H1 (cell line): Measurements from ENCODE around the gene LRRC19. TPM values are rescaled to one million over a fixed set of nuclear protein-coding genes. Genes with fewer than 3 reads are reported as not detected.

Experiments used
- CTCF ChIA-PET: fragments of 300-600 bp; sonication (Branson Sonifier 250); formaldehyde crosslinking; loops from one replicate; lab custom pipeline; 2021; ENCODE audit not compliant: partially characterized antibody; lab: Charles Lee
- POLR2A ChIA-PET: fragments of 300-600 bp; sonication (Branson Sonifier 250); formaldehyde crosslinking; loops from one replicate; lab custom pipeline; 2021; ENCODE audit warnings: inconsistent platforms; ENCODE audit not compliant: partially characterized antibody; lab: Charles Lee
- DNase-seq, 2 experiments: peaks; one replicate each; pipeline versions ENCODE4 v3.0.0 to v3.0.0-alpha.2; 2010 to 2022; ENCODE audit warnings: low spot score in 2 of 2, low read depth in 1 of 2, mixed read lengths in 1 of 2
- FAIRE-seq: peaks from 2 replicates; lab custom pipeline; 2011; peaks lifted over from hg19 to GRCh38; lab: Jason Lieb, UNC
- H2AFZ ChIP-seq: 2 replicates; pipeline ENCODE4 v1.8.1; 2012; ENCODE audit warnings: low read length, inconsistent platforms
- H2AK5ac ChIP-seq: 2 replicates; pipeline ENCODE4 v1.6.1; 2013; ENCODE audit warnings: low read depth, low read length
- H2BK120ac ChIP-seq: replicated peaks from 2 replicates; pipeline ENCODE3; 2013; ENCODE audit warnings: low read depth, low read length, inconsistent platforms
- H2BK12ac ChIP-seq: 2 replicates; pipeline ENCODE4 v1.6.1; 2013; ENCODE audit warnings: low read depth, low read length
- H2BK15ac ChIP-seq: 2 replicates; pipeline ENCODE4 v1.6.1; 2013; ENCODE audit warnings: low read length
- H2BK20ac ChIP-seq: 2 replicates; pipeline ENCODE4 v1.6.1; 2013; ENCODE audit warnings: low read length
- H2BK5ac ChIP-seq: 2 replicates; pipeline ENCODE4 v1.6.1; 2013; ENCODE audit warnings: low read depth, low read length
- H3K14ac ChIP-seq: 2 replicates; pipeline ENCODE4 v1.6.1; 2013; ENCODE audit warnings: inconsistent platforms; ENCODE audit not compliant: insufficient read length
- H3K18ac ChIP-seq: 2 replicates; pipeline ENCODE4 v1.6.1; 2013; ENCODE audit warnings: low read length; ENCODE audit errors: extremely low read depth
- H3K23ac ChIP-seq: 2 replicates; pipeline ENCODE4 v1.6.1; 2013; ENCODE audit warnings: inconsistent platforms; ENCODE audit not compliant: insufficient read length
- H3K23me2 ChIP-seq: 2 replicates; pipeline ENCODE4 v1.6.1; 2013; ENCODE audit warnings: low read depth, low read length
- H3K27ac ChIP-seq: 2 replicates; pipeline ENCODE4 v1.6.1; 2011; ENCODE audit warnings: low read depth, low read length, inconsistent platforms
- H3K27me3 ChIP-seq, 4 experiments: replicated peaks in 1 of 4; 1 replicate in 1 of 4; 2 replicates in 3 of 4; pipeline versions ENCODE4 v1.6.1 to v1.8.1; 2011 to 2013; ENCODE audit warnings: low read length in 3 of 4, mild to moderate bottlenecking in 3 of 4, inconsistent platforms in 2 of 4, mixed read lengths in 2 of 4, moderate library complexity in 1 of 4; ENCODE audit not compliant: control insufficient read depth in 3 of 4, insufficient read depth in 3 of 4; ENCODE audit errors: extremely low read depth in 1 of 4
- H3K36me3 ChIP-seq, 4 experiments: 2 replicates each; pipeline versions ENCODE4 v1.6.1 to v1.8.1; 2011 to 2013; ENCODE audit warnings: mild to moderate bottlenecking in 4 of 4, low read length in 3 of 4, moderate library complexity in 2 of 4, control low read depth in 1 of 4, inconsistent platforms in 1 of 4; ENCODE audit not compliant: insufficient read depth in 4 of 4, control insufficient read depth in 2 of 4
- H3K4ac ChIP-seq: replicated peaks from 2 replicates; pipeline ENCODE3; 2013; ENCODE audit warnings: low read length, low read depth, mixed read lengths, inconsistent platforms; ENCODE audit not compliant: insufficient read length
- H3K4me1 ChIP-seq, 4 experiments: replicated peaks in 1 of 4; 1 replicate in 1 of 4; 2 replicates in 3 of 4; pipeline versions ENCODE4 v1.6.1 to v1.8.1; 2011 to 2013; ENCODE audit warnings: low read length in 3 of 4, inconsistent platforms in 2 of 4, mixed read lengths in 1 of 4; ENCODE audit not compliant: insufficient read depth in 4 of 4, control insufficient read depth in 3 of 4
- H3K4me2 ChIP-seq, 2 experiments: 2 replicates each; pipeline versions ENCODE4 v1.6.1 to v1.8.1; 2011 to 2013; ENCODE audit warnings: low read depth in 2 of 2, low read length in 2 of 2, control low read depth in 1 of 2, inconsistent platforms in 1 of 2, mild to moderate bottlenecking in 1 of 2; ENCODE audit not compliant: insufficient read depth in 1 of 2
- H3K4me3 ChIP-seq, 4 experiments: fragments of 200-600, 300-600 bp in 1 of 4; sonication (generic), shearing (Covaris generic), sonication (Bioruptor Twin) in 1 of 4; 2 replicates each; pipeline versions ENCODE4 v1.5.1 to v1.8.1; 2011 to 2016; ENCODE audit warnings: low read length in 4 of 4, low read depth in 3 of 4, control low read depth in 2 of 4, inconsistent platforms in 2 of 4, mild to moderate bottlenecking in 2 of 4, mixed read lengths in 1 of 4, moderate library complexity in 1 of 4; ENCODE audit not compliant: insufficient read depth in 2 of 4; ENCODE audit errors: extremely low read depth in 1 of 4
- H3K56ac ChIP-seq: replicated peaks from 2 replicates; pipeline ENCODE3; 2013; ENCODE audit warnings: low read depth, mild to moderate bottlenecking, mixed read lengths, low read length, inconsistent platforms; ENCODE audit not compliant: insufficient read length
- H3K79me1 ChIP-seq: 2 replicates; pipeline ENCODE4 v1.6.1; 2013; ENCODE audit warnings: low read depth, low read length, control low read depth
- H3K79me2 ChIP-seq, 2 experiments: 2 replicates each; pipeline versions ENCODE4 v1.6.1 to v1.8.1; 2012 to 2013; ENCODE audit warnings: low read length in 2 of 2, mild to moderate bottlenecking in 2 of 2, inconsistent platforms in 1 of 2; ENCODE audit not compliant: insufficient read depth in 2 of 2, control insufficient read depth in 1 of 2
- H3K9ac ChIP-seq, 4 experiments: replicated peaks in 1 of 4; 1 replicate in 1 of 4; 2 replicates in 3 of 4; pipeline versions ENCODE4 v1.6.1 to v1.8.1; 2011 to 2013; ENCODE audit warnings: low read depth in 3 of 4, low read length in 3 of 4, control low read depth in 2 of 4, mild to moderate bottlenecking in 2 of 4, moderate library complexity in 2 of 4, inconsistent platforms in 1 of 4; ENCODE audit errors: extremely low read depth in 1 of 4
- H3K9me3 ChIP-seq, 2 experiments: 2 replicates each; pipeline versions ENCODE4 v1.6.1 to v1.8.1; 2012 to 2013; ENCODE audit warnings: mild to moderate bottlenecking in 2 of 2, moderate library complexity in 2 of 2, control low read depth in 1 of 2, inconsistent platforms in 1 of 2, low read depth in 1 of 2, low read length in 1 of 2, mixed read lengths in 1 of 2; ENCODE audit not compliant: insufficient read depth in 2 of 2
- H4K20me1 ChIP-seq, 2 experiments: replicated peaks in 1 of 2; 2 replicates each; pipeline versions ENCODE3 to v1.8.1; 2011 to 2013; ENCODE audit warnings: inconsistent platforms in 2 of 2, low read length in 2 of 2, mild to moderate bottlenecking in 1 of 2; ENCODE audit not compliant: insufficient read depth in 2 of 2, control insufficient read depth in 1 of 2
- H4K5ac ChIP-seq: 2 replicates; pipeline ENCODE4 v1.6.1; 2013; ENCODE audit warnings: low read length, low read depth, mixed read lengths, inconsistent platforms; ENCODE audit not compliant: insufficient read length
- H4K8ac ChIP-seq: 2 replicates; pipeline ENCODE4 v1.8.0; 2013; ENCODE audit warnings: mild to moderate bottlenecking, moderate library complexity, low read length, inconsistent platforms; ENCODE audit not compliant: insufficient read depth; ENCODE audit errors: extremely low read depth
- H4K91ac ChIP-seq: replicated peaks from 2 replicates; pipeline ENCODE3; 2013; ENCODE audit warnings: low read length, mixed read lengths, inconsistent platforms; ENCODE audit not compliant: insufficient read length
- ASH2L ChIP-seq: fragments of 200-600, 300-600 bp; sonication (generic); IDR thresholded peaks from one replicate; pipeline ENCODE4 v1.7.1; 2017; ENCODE audit warnings: low read length
- BCL11A ChIP-seq, 2 experiments: IDR thresholded peaks; one replicate each; pipeline ENCODE4 v1.6.1; 2011; ENCODE audit warnings: low read depth in 2 of 2, low read length in 2 of 2, mild to moderate bottlenecking in 2 of 2
- CREB1 ChIP-seq: IDR thresholded peaks from 2 replicates; pipeline ENCODE4 v1.6.1; 2012; ENCODE audit warnings: inconsistent platforms
- EGR1 ChIP-seq: IDR thresholded peaks from 2 replicates; pipeline ENCODE4 v1.6.1; 2011; ENCODE audit warnings: low read depth, low read length, borderline replicate concordance
- FOSL1 ChIP-seq: IDR thresholded peaks from 2 replicates; pipeline ENCODE4 v1.6.1; 2011; ENCODE audit warnings: mild to moderate bottlenecking, low read depth, low read length, moderate library complexity; ENCODE audit not compliant: insufficient read depth
- HDAC2 ChIP-seq, 2 experiments: fragments of 300-600 bp in 1 of 2; sonication (generic) in 1 of 2; IDR thresholded peaks; 2 replicates each; pipeline ENCODE4 v1.6.1; 2011 to 2012; ENCODE audit warnings: low read depth in 2 of 2, low read length in 2 of 2, mild to moderate bottlenecking in 2 of 2, moderate library complexity in 2 of 2, borderline replicate concordance in 1 of 2, inconsistent platforms in 1 of 2
- JUN ChIP-seq: IDR thresholded peaks from 2 replicates; pipeline ENCODE4 v1.6.1; 2011; ENCODE audit warnings: low read depth, mild to moderate bottlenecking, improper control_type of control experiment, low read length
- KDM1A ChIP-seq: fragments of 200-600, 300-600 bp; sonication (generic); IDR thresholded peaks from 2 replicates; pipeline ENCODE4 v1.7.1; 2016; ENCODE audit warnings: mild to moderate bottlenecking, low read length, borderline replicate concordance
- POU5F1 ChIP-seq: IDR thresholded peaks from 2 replicates; pipeline ENCODE4 v1.6.1; 2011; ENCODE audit warnings: low read depth, mild to moderate bottlenecking, low read length, moderate library complexity
- RFX5 ChIP-seq: IDR thresholded peaks from 2 replicates; pipeline ENCODE4 v1.6.1; 2011; ENCODE audit warnings: low read depth, low read length, improper control_type of control experiment, borderline replicate concordance
- RXRA ChIP-seq: IDR thresholded peaks from 2 replicates; pipeline ENCODE4 v1.6.1; 2011; ENCODE audit warnings: low read depth, mild to moderate bottlenecking, low read length, moderate library complexity; ENCODE audit not compliant: insufficient read depth
- SRF ChIP-seq: IDR thresholded peaks from 2 replicates; pipeline ENCODE4 v1.6.1; 2011; ENCODE audit warnings: mild to moderate bottlenecking, low read depth, low read length, moderate library complexity
- ZNF274 ChIP-seq: IDR thresholded peaks from 2 replicates; pipeline ENCODE4 v1.7.0; 2012; ENCODE audit warnings: low read length, borderline replicate concordance; ENCODE audit errors: extremely low read depth
- WGBS, 2 experiments: shearing (Covaris generic) in 1 of 2; methylation state at CpG; one replicate each; pipeline versions ENCODE4 v1.1.6 to v1.1.7; 2013 to 2015; ENCODE audit warnings: low lambda C conversion rate in 2 of 2, mixed read lengths in 2 of 2, inconsistent platforms in 1 of 2, low coverage in 1 of 2, missing lambda C conversion rate in 1 of 2; ENCODE audit not compliant: insufficient replicate concordance in 2 of 2, insufficient coverage in 1 of 2, insufficient read length in 1 of 2; ENCODE audit errors: extremely low coverage in 1 of 2, missing lambda C conversion rate in 1 of 2; 5-methylcytosine and 5-hydroxymethylcytosine counted together
- polyA plus RNA-seq, 7 experiments: library from polyadenylated mRNA; depleted of rRNA in 3 of 7; stranded (reverse) in 5 of 7; unstranded in 2 of 7; fragments of >200 nt in 5 of 7; fragments of 200-250 nt in 2 of 7; gene quantifications; 1 replicate in 5 of 7; 2 replicates in 1 of 7; 4 replicates in 1 of 7; pipeline versions ENCODE4 v1.2.1 to v1.2.3, GENCODE V29; 2011 to 2013; ENCODE audit warnings: missing spikeins in 2 of 7, mixed read lengths in 2 of 7
- total RNA-seq: library from RNA; stranded (reverse); fragmentation: NEBNext Ultra II Directional; extraction: Animal tissue kit (Norgen Biotek cat#: 25700); gene quantifications from 2 replicates; pipeline ENCODE4 v1.2.1, GENCODE V29; 2021

Gene LRRC19
- total and polyA plus RNA-seq, 2 of the 8 experiments (the other 6 are each of a cell fraction or from before 2014, with no cell fraction given): not detected

- no peak for DNase-seq
- 98% methylated on average over 7 of the region's 7 CpGs; no CpG with 5 or more reads in 1 of the 2 experiments for WGBS, 2 experiments
- TF ChIP-seq RXRA (no peak), EGR1 (no peak), ZNF274 (no peak), BCL11A (IDR thresholded peaks at IDR 0.05; ENCODE audit: low read depth in 2 of 2, low read length in 2 of 2) (no peak), CREB1 (no peak), SRF (no peak), JUN (no peak), FOSL1 (no peak), KDM1A (no peak), HDAC2 (IDR thresholded peaks at IDR 0.05; ENCODE audit: borderline replicate concordance in 1 of 2, low read depth in 2 of 2, low read length in 2 of 2) (no peak), RFX5 (no peak), POU5F1 (no peak), ASH2L (no peak)
- Histone ChIP-seq H3K4me1 (no peaks in the 10 kb centered on the region), H3K9me3 (no peaks in the 10 kb centered on the region), H3K14ac (no peak overlapping the region), H3K79me2 (no peaks in the 10 kb centered on the region), H2BK15ac (no peak overlapping the region), H4K91ac (no peak overlapping the region), H2BK20ac (no peak overlapping the region), H3K18ac (no peak overlapping the region), H3K56ac (no peak overlapping the region), H3K4me3 (no peak overlapping the region), H3K27me3 (no peaks in the 10 kb centered on the region), H4K5ac (no peak overlapping the region), H3K4me2 (no peak overlapping the region), H4K8ac (no peak overlapping the region), H2AFZ (no peak overlapping the region), H2BK12ac (no peak overlapping the region), H3K9ac (no peak overlapping the region), H3K23ac (no peak overlapping the region), H3K36me3 (peaks cover 0 to 5% (median 2%) of the 10 kb centered on the region in 4 experiments; a peak in 5 of 8 replicates), H3K79me1 (no peaks in the 10 kb centered on the region), H3K23me2 (no peaks in the 10 kb centered on the region), H3K27ac (no peak overlapping the region), H4K20me1 (no peaks in the 10 kb centered on the region), H2AK5ac (no peak overlapping the region), H2BK5ac (no peak overlapping the region), H3K4ac (no peak overlapping the region), H2BK120ac (no peak overlapping the region)
- ChIA-PET CTCF (interaction anchor here (3.0 kb wide), 1 partner anchor 9 kb away, joined by 11 read pairs; no protein-coding TSS in a partner anchor), POLR2A (no interaction called here)
- no peak for FAIRE-seq
Observed at GRCh38 chr9:27029186-27029585, 23.7 kb upstream of the LRRC19 start.
